DOHH2 (cell line): ENCODE results near the gene DDX59.
"Not testable (repeated sequence)": the region's sequence is repeated elsewhere in the genome, so short reads cannot be mapped to it uniquely, and the experiment has no call there.

Source experiments
- H3F3A ChIP-seq: fragments of 200-600 bp; sonication (generic), shearing (Covaris generic); 2 replicates; pipeline ENCODE4 v1.6.0; 2016; ENCODE audit warnings: antibody characterized with exemption, mild to moderate bottlenecking; ENCODE audit not compliant: control insufficient read depth, insufficient read depth
- H3K27ac ChIP-seq: fragments of 200-600 bp; sonication (generic); 2 replicates; pipeline ENCODE4 v1.5.1; 2014; ENCODE audit warnings: low read depth, mild to moderate bottlenecking, low read length, moderate library complexity
- H3K27me3 ChIP-seq: fragments of 200-600 bp; sonication (generic); 2 replicates; pipeline ENCODE4 v1.6.1; 2014; ENCODE audit warnings: mild to moderate bottlenecking, low read length, mixed read lengths; ENCODE audit not compliant: control insufficient read depth
- H3K36me3 ChIP-seq: fragments of 200-600 bp; sonication (generic); 2 replicates; pipeline ENCODE4 v1.6.1; 2014; ENCODE audit warnings: mild to moderate bottlenecking, low read length, moderate library complexity, mixed read lengths; ENCODE audit not compliant: control insufficient read depth
- H3K4me1 ChIP-seq: fragments of 200-600 bp; sonication (generic); 2 replicates; pipeline ENCODE4 v1.6.1; 2014; ENCODE audit warnings: mild to moderate bottlenecking, low read length, mixed read lengths; ENCODE audit not compliant: control insufficient read depth
- H3K4me2 ChIP-seq: fragments of 200-600 bp; sonication (generic); 2 replicates; pipeline ENCODE4 v1.6.0; 2014; ENCODE audit warnings: mild to moderate bottlenecking, low read length, moderate library complexity
- H3K4me3 ChIP-seq: fragments of 200-600 bp; sonication (generic); 2 replicates; pipeline ENCODE4 v1.5.1; 2014; ENCODE audit warnings: mild to moderate bottlenecking, low read length, mixed read lengths
- H3K79me2 ChIP-seq: fragments of 200-600 bp; sonication (generic); 2 replicates; pipeline ENCODE4 v1.6.1; 2014; ENCODE audit warnings: mild to moderate bottlenecking, low read length, mixed read lengths; ENCODE audit not compliant: control insufficient read depth
- H3K9me2 ChIP-seq: fragments of 200-600 bp; sonication (generic); replicated peaks from 2 replicates; pipeline ENCODE4 v1.6.1; 2014; ENCODE audit warnings: mild to moderate bottlenecking, low read length, mixed read lengths; ENCODE audit not compliant: control insufficient read depth
- H3K9me3 ChIP-seq: fragments of 200-600 bp; sonication (generic); 2 replicates; pipeline ENCODE4 v1.6.1; 2014; ENCODE audit warnings: antibody characterized with exemption, low read length, mixed read lengths; ENCODE audit not compliant: control insufficient read depth, insufficient read depth
- H4K20me1 ChIP-seq: fragments of 200-600 bp; sonication (generic); 2 replicates; pipeline ENCODE4 v1.6.0; 2014; ENCODE audit warnings: low read depth, mild to moderate bottlenecking, antibody characterized with exemption, low read length, moderate library complexity; ENCODE audit not compliant: control insufficient read depth, insufficient read depth
- EZH2phosphoT487 ChIP-seq: fragments of 200-600 bp; sonication (generic); IDR thresholded peaks from 2 replicates; pipeline ENCODE4 v1.6.1; 2017; ENCODE audit warnings: borderline replicate concordance, mild to moderate bottlenecking, antibody characterized with exemption, low read length, moderate library complexity, mixed read lengths
- TF ChIP-seq, protein P1 (sequence below): fragments of 200-600 bp; sonication (generic); IDR thresholded peaks from one replicate; pipeline ENCODE4 v1.5.1; 2014; ENCODE audit warnings: antibody characterized with exemption, mild to moderate bottlenecking, low read depth, low read length; ENCODE audit not compliant: poor library complexity, severe bottlenecking

The DDX59 gene

DNA sequence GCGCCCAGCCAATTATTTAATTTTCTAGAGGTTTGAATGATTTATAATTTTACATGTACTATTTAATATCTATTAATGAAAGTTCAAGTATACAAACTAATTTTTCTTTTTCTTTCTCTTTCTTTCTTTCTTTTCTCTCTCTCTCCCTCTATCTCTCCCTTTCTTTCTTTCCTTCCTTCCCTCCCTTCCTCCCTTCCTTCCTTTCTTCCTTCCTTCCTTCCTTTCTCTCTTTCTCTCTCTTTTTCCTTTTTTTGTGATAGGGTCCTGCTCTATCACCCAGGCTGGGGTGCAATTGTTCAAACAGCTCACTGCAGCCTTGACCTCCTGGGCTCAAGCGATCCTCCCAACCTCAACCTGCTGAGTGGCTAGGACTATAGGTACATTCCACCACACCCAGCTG lies 33.0 kb downstream of the DDX59 start:
- Histone ChIP-seq H4K20me1 (no peaks in the 10 kb centered on the region), H3K4me3 (no peak overlapping the region), H3K79me2 (no peaks in the 10 kb centered on the region), H3K27me3 (peaks cover 18% of the 10 kb centered on the region), H3K27ac (no peak overlapping the region), H3K9me2 (no peaks in the 10 kb centered on the region), H3K36me3 (no peaks in the 10 kb centered on the region), H3K4me2 (no peak overlapping the region), H3K4me1 (no peaks in the 10 kb centered on the region), H3K9me3 (no peaks in the 10 kb centered on the region), H3F3A (no peaks in the 10 kb centered on the region)
- TF ChIP-seq, protein P1, sequence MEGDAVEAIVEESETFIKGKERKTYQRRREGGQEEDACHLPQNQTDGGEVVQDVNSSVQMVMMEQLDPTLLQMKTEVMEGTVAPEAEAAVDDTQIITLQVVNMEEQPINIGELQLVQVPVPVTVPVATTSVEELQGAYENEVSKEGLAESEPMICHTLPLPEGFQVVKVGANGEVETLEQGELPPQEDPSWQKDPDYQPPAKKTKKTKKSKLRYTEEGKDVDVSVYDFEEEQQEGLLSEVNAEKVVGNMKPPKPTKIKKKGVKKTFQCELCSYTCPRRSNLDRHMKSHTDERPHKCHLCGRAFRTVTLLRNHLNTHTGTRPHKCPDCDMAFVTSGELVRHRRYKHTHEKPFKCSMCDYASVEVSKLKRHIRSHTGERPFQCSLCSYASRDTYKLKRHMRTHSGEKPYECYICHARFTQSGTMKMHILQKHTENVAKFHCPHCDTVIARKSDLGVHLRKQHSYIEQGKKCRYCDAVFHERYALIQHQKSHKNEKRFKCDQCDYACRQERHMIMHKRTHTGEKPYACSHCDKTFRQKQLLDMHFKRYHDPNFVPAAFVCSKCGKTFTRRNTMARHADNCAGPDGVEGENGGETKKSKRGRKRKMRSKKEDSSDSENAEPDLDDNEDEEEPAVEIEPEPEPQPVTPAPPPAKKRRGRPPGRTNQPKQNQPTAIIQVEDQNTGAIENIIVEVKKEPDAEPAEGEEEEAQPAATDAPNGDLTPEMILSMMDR: no peak
- TF ChIP-seq EZH2phosphoT487: no peak

DNA sequence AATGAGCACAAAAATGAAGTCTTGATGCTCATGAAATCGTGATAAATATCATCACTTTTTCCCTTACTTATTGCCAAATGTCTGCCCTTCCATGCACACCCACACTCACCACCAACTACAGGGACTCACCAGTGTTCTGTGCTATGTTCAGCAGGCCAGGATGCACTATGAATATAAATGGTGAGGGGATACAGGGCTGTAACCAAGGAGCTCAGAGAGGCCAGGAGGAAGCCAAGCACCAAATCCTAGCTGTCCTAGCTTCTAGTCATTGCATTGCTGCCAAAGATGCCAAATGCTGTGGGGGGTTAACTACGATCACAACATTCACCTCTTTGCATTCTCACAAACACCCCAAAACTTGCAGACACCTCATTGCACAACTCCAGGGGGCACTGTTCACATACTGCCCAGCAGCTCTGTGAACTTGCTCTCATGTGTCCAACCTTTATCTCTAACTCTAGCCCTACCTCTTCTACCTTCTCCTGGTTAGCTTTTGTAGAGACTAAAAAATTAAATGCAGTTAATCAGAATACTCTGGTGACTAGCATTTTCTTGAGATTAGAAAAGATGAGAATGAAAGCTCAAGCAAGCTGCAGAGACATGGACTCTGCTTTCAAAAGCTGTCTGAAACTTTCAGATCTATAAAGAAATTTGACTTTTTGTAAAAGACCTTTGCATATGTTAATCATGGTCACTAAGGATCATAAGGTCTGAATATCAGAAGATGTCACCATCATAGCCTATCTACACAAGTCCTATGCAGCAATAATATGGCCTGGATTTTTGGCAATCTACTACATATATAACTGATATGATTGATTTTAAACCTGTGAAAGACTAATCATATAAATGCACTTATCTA lies 35.2 kb downstream of the DDX59 start:
- Histone ChIP-seq H3K4me3 (no peak overlapping the region), H3K4me1 (no peaks in the 10 kb centered on the region), H3K79me2 (no peaks in the 10 kb centered on the region), H3K27me3 (peaks cover 30% of the 10 kb centered on the region), H4K20me1 (no peaks in the 10 kb centered on the region), H3K9me3 (no peaks in the 10 kb centered on the region), H3F3A (no peaks in the 10 kb centered on the region), H3K36me3 (no peaks in the 10 kb centered on the region), H3K27ac (no peak overlapping the region), H3K9me2 (no peaks in the 10 kb centered on the region), H3K4me2 (no peak overlapping the region)
- TF ChIP-seq, protein P1: peak; percentile 34
- no peak for TF ChIP-seq EZH2phosphoT487

DNA sequence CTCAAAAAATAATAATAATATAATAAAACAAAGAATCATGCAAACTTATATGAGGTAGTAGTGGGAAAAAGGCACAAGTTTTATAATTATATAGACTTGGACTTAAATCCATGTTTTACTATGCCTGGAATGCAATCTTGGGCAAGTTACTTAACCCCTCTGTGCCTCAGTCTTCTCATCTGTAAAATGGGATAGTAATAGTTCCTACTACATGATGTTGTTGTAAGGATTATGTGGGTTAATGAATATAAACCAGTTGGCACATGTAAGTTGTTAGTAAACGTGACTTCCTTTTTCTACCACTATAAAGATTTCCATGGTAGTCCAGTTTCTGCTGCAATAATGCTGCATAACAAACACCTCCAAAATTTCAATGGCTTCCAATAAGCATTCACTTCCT lies 38.3 kb downstream of the DDX59 start:
- TF ChIP-seq EZH2phosphoT487: no peak
- TF ChIP-seq, protein P1: no peak
- Histone ChIP-seq H3F3A (peaks cover 6% of the 10 kb centered on the region; the same call in 1 of the 2 replicates), H3K9me3 (no peaks in the 10 kb centered on the region), H3K4me2 (no peak overlapping the region), H4K20me1 (peaks cover 12% of the 10 kb centered on the region; the same call in 1 of the 2 replicates), H3K79me2 (no peaks in the 10 kb centered on the region), H3K27ac (no peak overlapping the region), H3K27me3 (peaks cover 55% of the 10 kb centered on the region), H3K4me1 (peaks cover 15% of the 10 kb centered on the region), H3K36me3 (no peaks in the 10 kb centered on the region), H3K4me3 (no peak overlapping the region), H3K9me2 (no peaks in the 10 kb centered on the region)

DNA sequence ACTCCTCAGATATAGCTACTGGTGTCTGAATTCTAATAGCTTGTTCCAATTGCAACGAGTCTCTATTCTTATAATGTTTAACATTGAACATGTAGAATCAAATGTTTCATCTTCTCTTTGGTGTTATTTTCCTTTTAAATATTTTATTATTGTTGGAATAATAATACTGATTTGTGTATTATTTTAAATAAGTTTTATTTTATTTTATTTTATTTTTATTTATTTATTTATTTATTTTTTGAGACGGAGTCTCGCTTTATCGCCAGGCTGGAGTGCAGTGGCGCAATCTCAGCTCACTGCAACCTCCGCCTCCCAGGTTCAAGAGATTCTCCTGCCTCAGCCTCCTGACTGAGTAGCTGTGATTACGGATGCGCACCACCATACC lies 39.2 kb downstream of the DDX59 start:
- H3K4me3 ChIP-seq, H3K9me3 ChIP-seq, H3K79me2 ChIP-seq, H3F3A ChIP-seq, H3K4me2 ChIP-seq, H3K36me3 ChIP-seq, H3K9me2 ChIP-seq, H3K27ac ChIP-seq: not testable (repeated sequence)
- H3K27me3 ChIP-seq: peaks cover 59% of the 10 kb centered on the region
- peaks cover 12% of the 10 kb centered on the region; the same call in 1 of the 2 replicates for H4K20me1 ChIP-seq
- peaks cover 15% of the 10 kb centered on the region for H3K4me1 ChIP-seq
